Nucleus accumbens (tissue), 56 donors: Measurements from ENCODE around the gene FBXL4.

ENCODE experiments used
- DNase-seq, 56 donors: peaks; one replicate each; lab custom pipeline; 2025; lab: John Stamatoyannopoulos, UW

The FBXL4 gene

GRCh38 chr6:98840996-98841513, 106.7 kb downstream of the FBXL4 start:
- DNase-seq, result no peak

DNA sequence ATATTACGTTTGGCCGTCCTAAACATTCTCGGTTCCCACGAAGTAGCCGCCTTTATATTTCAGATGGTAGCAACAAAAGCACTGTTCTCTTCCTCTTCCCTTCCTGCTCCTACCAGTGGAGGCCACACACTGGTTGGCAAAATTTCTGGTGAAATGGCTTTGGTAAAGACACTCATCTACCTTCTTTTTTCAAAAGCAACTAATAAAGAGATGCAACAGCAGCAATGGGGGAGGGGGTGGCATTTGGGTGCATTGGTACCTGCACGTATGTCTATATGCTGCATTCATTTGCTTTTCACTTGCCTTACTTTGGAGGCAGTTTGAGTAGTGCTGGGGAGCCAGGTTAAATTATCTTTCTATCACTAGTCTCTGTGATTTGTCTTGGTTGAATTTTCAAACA, 107.4 kb downstream of the FBXL4 start:
- DNase-seq, result no peak

DNA sequence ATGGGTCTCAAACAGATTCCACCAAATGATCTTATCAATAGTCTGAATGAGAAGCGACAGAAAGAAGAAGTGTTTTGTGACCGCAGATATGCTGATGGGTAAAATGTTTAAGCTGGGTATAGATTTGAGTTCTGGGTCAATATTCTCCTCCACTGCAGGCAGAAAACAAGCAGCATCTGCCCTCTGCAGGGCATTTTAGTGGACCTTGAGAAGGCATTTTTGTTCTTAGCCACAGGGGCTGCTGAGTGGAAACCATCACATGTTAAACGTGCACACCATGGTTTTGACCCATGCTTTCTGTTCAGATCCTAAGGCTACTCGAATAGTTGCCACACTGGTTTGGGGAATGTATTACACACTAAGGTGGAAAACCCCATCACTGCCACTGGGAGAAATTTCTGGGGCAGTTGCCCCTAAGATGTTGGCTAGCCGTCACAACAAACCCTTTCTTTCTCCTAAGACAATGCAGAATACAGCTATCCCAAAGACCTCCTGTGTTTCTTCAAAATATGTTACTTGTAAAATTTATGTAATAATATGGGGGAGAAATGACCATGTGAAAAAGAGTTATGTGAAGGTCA, 107.9 kb downstream of the FBXL4 start:
- peak in 19 of 56 donors; percentile 26 to 81 (median 50) for DNase-seq

DNA sequence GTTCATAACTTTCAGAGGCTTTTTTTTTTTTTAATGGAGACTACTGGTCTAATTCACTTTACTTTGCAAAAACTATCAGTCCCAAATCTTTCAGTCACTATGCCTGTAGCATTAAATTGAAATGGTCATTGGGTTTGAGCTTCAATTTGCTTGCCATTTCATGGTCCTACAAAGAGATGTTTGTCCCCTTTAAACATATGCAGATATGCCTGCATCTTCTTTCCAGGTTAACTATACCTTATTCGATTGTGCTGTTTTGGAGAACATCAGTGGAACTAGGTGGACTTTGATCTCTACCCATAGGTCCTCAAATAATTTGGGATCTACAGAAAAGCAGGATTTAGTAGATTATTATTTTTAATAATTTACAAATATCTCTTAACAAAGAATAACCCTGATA, 108.8 kb downstream of the FBXL4 start:
- no peak for DNase-seq

GRCh38 chr6:98838032-98838431, 109.7 kb downstream of the FBXL4 start:
- peak in 1 of 56 donors; percentile 15 for DNase-seq

DNA sequence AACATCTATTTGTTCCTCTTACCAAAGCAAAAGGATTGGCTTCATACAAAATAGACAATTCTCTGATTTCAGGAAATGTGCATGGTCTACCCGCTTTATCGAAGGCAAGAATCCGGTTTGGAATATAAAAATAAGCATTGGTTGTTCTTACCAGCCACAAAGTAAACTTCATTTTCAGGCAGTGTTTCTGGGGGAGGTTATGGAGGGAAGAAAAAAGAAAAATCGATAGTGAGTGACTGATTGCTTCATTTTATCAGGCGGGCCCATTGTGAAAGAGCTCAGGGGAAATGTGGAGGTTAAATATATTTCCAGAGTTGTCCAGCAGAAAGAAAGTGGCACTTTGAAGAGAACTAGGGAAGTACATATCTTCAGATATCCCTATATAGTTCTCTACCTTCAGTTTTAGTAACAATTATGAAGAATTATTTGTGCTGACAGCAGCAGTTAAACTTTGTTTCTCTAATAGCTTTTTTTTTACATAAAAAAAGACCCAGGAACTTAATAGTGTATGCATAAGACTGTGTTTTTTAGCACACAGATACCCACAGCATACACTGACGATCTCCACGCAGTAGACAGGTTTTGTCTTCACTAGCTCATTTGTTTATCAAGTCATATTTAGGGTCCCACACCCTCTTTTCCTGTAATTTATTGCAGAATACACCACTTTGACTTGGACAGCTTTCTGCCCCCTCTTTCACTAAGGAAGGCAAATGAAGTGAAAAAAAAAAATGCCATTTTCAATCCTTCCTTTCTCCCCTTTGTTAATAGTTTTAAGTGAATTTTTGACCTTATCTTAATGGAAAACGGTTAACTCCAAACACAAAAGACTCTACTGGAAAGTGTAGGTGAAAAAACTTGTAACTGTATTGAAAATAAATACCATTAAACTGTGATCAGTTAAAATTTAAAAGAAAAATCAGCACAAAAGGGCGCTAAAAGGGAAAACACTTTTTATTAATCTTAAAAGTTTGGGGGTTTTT, 110.5 kb downstream of the FBXL4 start:
- peak in 1 of 56 donors; percentile 48 for DNase-seq

GRCh38 chr6:98836025-98836961, 111.5 kb downstream of the FBXL4 start:
- peak in 38 of 56 donors; percentile 20 to 81 (median 55) for DNase-seq

DNA sequence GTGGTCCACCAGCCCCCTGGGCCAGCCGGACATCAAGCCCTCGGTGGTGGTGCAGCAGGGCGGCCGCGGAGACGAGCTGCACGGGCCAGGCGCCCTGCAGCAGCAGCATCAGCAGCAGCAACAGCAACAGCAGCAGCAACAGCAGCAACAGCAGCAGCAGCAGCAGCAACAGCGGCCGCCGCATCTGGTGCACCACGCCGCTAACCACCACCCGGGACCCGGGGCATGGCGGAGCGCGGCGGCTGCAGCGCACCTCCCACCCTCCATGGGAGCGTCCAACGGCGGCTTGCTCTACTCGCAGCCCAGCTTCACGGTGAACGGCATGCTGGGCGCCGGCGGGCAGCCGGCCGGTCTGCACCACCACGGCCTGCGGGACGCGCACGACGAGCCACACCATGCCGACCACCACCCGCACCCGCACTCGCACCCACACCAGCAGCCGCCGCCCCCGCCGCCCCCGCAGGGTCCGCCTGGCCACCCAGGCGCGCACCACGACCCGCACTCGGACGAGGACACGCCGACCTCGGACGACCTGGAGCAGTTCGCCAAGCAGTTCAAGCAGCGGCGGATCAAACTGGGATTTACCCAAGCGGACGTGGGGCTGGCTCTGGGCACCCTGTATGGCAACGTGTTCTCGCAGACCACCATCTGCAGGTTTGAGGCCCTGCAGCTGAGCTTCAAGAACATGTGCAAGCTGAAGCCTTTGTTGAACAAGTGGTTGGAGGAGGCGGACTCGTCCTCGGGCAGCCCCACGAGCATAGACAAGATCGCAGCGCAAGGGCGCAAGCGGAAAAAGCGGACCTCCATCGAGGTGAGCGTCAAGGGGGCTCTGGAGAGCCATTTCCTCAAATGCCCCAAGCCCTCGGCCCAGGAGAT, 112.4 kb downstream of the FBXL4 start:
- peak in 8 of 56 donors; percentile 38 to 82 (median 59) for DNase-seq

- peak in 55 of 56 donors; percentile 76 to 99 (median 97) for DNase-seq
These were observed 113.4 kb downstream of the FBXL4 start, which contains the start of gene POU3F2 for GRCh38 chr6:98834060-98835031. Gene POU3F2, plus strand, starts transcription at chr6:98834574. Its CDS starts 300 bp downstream, at chr6:98834874.

- peak in 24 of 56 donors; percentile 33 to 86 (median 72) for DNase-seq
These were observed 114.3 kb downstream of the FBXL4 start for GRCh38 chr6:98833307-98834059.

- DNase-seq, result peak in 18 of 56 donors; percentile 48 to 80 (median 70)
These were observed 114.8 kb downstream of the FBXL4 start for GRCh38 chr6:98833057-98833306.

- peak in 43 of 56 donors; percentile 44 to 87 (median 73) for DNase-seq
These were observed 115.3 kb downstream of the FBXL4 start for GRCh38 chr6:98832284-98833056.

DNA sequence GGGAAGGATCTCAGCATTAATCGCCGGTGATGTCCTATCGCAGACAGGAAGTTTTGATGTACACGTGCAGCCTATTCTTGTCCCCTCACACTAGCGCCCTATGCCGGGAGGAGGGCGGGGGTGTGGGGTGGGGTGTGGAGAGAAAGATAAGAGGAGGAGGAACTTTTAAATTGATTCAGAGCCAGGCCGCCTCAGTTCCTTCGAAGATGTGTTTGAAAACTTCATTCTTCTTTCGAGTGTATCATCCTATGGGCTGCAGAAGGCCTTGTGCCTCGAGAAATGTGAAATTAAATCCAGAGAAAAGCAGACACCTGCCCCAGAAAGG, 115.8 kb downstream of the FBXL4 start:
- no peak for DNase-seq

DNA sequence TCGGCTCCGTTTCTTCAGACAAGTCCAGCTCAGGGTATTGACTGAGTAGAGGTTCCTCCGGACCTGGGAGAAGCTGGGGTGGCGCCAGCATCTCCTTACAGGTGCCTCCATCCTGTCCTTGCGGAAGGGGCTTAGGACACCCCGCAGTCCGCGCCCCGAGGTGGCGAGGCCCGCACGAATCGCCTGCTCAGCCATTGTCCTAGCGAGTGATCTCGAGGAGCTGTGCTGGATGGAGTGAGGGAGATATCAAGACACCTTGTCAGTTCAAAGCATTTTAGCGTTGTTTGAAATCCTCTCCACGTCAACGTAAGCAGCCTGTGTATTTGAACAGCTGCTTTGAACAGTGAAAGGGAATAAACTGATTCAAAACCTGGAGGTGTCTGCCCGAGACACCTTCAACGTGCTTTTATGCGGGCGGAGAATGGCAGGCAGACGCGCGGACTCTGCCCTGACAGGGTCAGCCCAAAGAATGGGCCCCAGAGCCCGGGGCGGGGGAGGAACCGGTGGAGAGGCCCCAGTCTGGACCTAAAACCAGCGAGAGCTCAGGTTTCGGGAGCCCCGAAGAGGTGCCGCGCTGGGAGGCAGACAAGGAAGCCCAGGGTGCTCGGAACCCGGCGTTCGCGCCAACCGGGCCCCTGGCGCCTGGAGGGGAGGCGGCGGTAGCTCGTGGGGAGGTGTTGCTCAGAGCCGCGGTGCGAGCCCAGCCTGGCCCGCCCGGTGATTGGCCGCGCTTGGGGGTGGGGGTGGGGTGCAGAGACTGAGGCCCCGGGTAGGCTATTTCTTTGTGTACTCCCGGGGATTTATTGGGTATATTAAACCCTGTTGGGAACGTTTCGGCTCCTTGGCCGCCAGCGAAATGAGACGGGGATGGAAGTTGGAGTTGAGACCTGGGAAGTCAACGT, 116.4 kb downstream of the FBXL4 start:
- peak in 21 of 56 donors; percentile 26 to 63 (median 36) for DNase-seq

DNA sequence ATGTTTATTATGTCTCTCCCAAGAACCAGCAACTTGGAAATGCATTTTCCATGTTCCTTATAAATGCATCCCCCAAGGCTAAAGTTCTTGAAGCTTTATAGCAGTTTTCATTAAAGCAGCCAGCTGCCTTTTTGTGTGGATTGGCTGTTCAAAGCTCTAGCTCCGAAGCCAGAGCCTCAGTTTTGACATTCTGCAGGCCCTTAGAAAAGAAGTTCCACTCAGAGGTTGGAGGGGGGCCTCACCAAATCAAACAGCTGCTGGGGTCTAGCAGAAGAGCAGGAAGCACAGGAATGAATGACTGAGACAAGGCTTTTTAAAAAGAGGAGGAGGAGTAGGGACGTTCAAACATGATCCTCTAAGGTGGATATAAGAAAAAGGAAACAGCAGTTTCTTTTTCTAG, 117.6 kb downstream of the FBXL4 start:
- no peak for DNase-seq

GRCh38 chr6:98828941-98829411, 118.8 kb downstream of the FBXL4 start:
- DNase-seq, result no peak
